ENCODE results near the gene TAF3. TPM values are rescaled to one million over a fixed set of nuclear protein-coding genes. Genes with fewer than 3 reads are reported as not detected.
A peak's percentile ranks its signal among the peaks of the same experiment; 100 is the strongest.

TAF3 gene
- total RNA-seq, 1 donor from 2014 or later = 4.8 TPM

- Histone ChIP-seq H3K36me3 (ENCODE audit: control insufficient read depth, insufficient read depth, low read length) (no peaks in the 10 kb centered on the region), H3K4me3 (ENCODE audit: low read depth, low read length) (peak overlapping the region; percentile 43), H3K27me3 (ENCODE audit: control insufficient read depth, insufficient read depth, low read length) (peaks cover 74% of the 10 kb centered on the region)
- TF ChIP-seq CTCF (IDR thresholded peaks at IDR 0.05; ENCODE audit: insufficient read depth, low read length, poor library complexity, severe bottlenecking) = no peak
- no peak for DNase-seq (ENCODE audit: low read depth)
These were observed 237.4 kb downstream of the TAF3 start for GRCh38 chr10:8055420-8056349.

- no peaks in the 10 kb centered on the region for H3K36me3 ChIP-seq (ENCODE audit: control insufficient read depth, insufficient read depth, low read length)
- H3K4me3 ChIP-seq (ENCODE audit: low read depth, low read length) = peak overlapping the region; percentile 43
- TF ChIP-seq CTCF (IDR thresholded peaks at IDR 0.05; ENCODE audit: insufficient read depth, low read length, poor library complexity, severe bottlenecking) = no peak
- H3K27me3 ChIP-seq (ENCODE audit: control insufficient read depth, insufficient read depth, low read length) = peaks cover 70% of the 10 kb centered on the region
- DNase-seq (ENCODE audit: low read depth) = no peak
These were observed 238.1 kb downstream of the TAF3 start for GRCh38 chr10:8056378-8056777.

- H3K27me3 ChIP-seq (ENCODE audit: control insufficient read depth, insufficient read depth, low read length) = peaks cover 69% of the 10 kb centered on the region
- H3K4me3 ChIP-seq (ENCODE audit: low read depth, low read length) = peak overlapping the region; percentile 43
- no peak for TF ChIP-seq CTCF (IDR thresholded peaks at IDR 0.05; ENCODE audit: insufficient read depth, low read length, poor library complexity, severe bottlenecking)
These were observed 238.6 kb downstream of the TAF3 start for GRCh38 chr10:8056871-8057331.

GRCh38 chr10:8057636-8058273 is 239.4 kb downstream of the TAF3 start:
- TF ChIP-seq CTCF (IDR thresholded peaks at IDR 0.05; ENCODE audit: insufficient read depth, low read length, poor library complexity, severe bottlenecking) = no peak
- DNase-seq (ENCODE audit: low read depth) = no peak
- no peaks in the 10 kb centered on the region for H3K36me3 ChIP-seq (ENCODE audit: control insufficient read depth, insufficient read depth, low read length)
- peak overlapping the region; percentile 43 for H3K4me3 ChIP-seq (ENCODE audit: low read depth, low read length)
- peaks cover 60% of the 10 kb centered on the region for H3K27me3 ChIP-seq (ENCODE audit: control insufficient read depth, insufficient read depth, low read length)

More at GRCh38 chr10:8056871-8057331, 238.6 kb downstream of the TAF3 start:
- DNase-seq (ENCODE audit: low read depth) = no peak
- H3K36me3 ChIP-seq (ENCODE audit: control insufficient read depth, insufficient read depth, low read length) = no peaks in the 10 kb centered on the region

- Histone ChIP-seq H3K27me3 (ENCODE audit: control insufficient read depth, insufficient read depth, low read length) (peaks cover 54% of the 10 kb centered on the region), H3K4me3 (ENCODE audit: low read depth, low read length) (peak overlapping the region; percentile 43), H3K36me3 (ENCODE audit: control insufficient read depth, insufficient read depth, low read length) (no peaks in the 10 kb centered on the region)
- no peak for DNase-seq (ENCODE audit: low read depth)
- no peak for TF ChIP-seq CTCF (IDR thresholded peaks at IDR 0.05; ENCODE audit: insufficient read depth, low read length, poor library complexity, severe bottlenecking)
These were observed 240.2 kb downstream of the TAF3 start for GRCh38 chr10:8058274-8059111.
